ENCODE results near the gene PLVAP. TPM values are rescaled to one million over a fixed set of nuclear protein-coding genes. Genes with fewer than 3 reads are reported as not detected.
A peak's percentile ranks its signal among the peaks of the same experiment; 100 is the strongest.

Gene PLVAP
- total and polyA plus RNA-seq, 11 donors = 7.1 to 52.8 (median 24.5) TPM

DNA sequence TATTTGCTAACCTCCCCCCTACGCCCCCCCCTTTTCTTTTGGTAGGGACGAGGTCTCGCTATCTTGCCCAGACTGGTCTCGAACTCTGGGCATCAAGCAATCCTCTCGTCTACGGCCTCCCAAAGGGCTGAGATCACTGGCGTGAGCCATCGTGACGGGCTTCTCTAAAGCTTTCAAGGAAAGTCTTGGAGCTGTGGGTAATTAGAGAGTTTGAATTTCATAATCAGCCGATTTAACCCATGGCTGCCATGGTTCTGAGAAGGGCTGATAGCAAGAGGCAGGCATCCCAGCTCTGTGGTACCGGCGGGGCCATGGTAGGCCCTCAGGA is 73.2 kb downstream of the PLVAP start:
- 60 to 73% (median 61%) methylated on average over 11 to 12 of the region's 12 CpGs for WGBS, 4 donors
- TF ChIP-seq, protein P1, sequence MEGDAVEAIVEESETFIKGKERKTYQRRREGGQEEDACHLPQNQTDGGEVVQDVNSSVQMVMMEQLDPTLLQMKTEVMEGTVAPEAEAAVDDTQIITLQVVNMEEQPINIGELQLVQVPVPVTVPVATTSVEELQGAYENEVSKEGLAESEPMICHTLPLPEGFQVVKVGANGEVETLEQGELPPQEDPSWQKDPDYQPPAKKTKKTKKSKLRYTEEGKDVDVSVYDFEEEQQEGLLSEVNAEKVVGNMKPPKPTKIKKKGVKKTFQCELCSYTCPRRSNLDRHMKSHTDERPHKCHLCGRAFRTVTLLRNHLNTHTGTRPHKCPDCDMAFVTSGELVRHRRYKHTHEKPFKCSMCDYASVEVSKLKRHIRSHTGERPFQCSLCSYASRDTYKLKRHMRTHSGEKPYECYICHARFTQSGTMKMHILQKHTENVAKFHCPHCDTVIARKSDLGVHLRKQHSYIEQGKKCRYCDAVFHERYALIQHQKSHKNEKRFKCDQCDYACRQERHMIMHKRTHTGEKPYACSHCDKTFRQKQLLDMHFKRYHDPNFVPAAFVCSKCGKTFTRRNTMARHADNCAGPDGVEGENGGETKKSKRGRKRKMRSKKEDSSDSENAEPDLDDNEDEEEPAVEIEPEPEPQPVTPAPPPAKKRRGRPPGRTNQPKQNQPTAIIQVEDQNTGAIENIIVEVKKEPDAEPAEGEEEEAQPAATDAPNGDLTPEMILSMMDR (IDR thresholded peaks at IDR 0.05) = no peak
- TF ChIP-seq POLR2A (IDR thresholded peaks at IDR 0.05) = no peak
- ATAC-seq (no peak), DNase-seq (no peak)
- intact Hi-C loops (cut with DNase I) = loop anchor here in 1 of 10 donors (2.0 kb wide), 1 partner anchor 33 kb away; the partner anchor contains the start of gene GTPBP3
- Histone ChIP-seq H3K4me1 (peaks cover 3 to 50% (median 35%) of the 10 kb centered on the region in 12 donors), H3K27ac (peak overlapping the region in 10 of 12 donors; percentile 66 to 96 (median 94)), H3K27me3 (no peaks in the 10 kb centered on the region), H3K36me3 (peaks cover 0 to 17% (median 0%) of the 10 kb centered on the region in 9 donors), H3K4me3 (peak overlapping the region in 6 of 12 donors; percentile 72 to 99 (median 85)), H3K9me3 (no peaks in the 10 kb centered on the region)

DNA sequence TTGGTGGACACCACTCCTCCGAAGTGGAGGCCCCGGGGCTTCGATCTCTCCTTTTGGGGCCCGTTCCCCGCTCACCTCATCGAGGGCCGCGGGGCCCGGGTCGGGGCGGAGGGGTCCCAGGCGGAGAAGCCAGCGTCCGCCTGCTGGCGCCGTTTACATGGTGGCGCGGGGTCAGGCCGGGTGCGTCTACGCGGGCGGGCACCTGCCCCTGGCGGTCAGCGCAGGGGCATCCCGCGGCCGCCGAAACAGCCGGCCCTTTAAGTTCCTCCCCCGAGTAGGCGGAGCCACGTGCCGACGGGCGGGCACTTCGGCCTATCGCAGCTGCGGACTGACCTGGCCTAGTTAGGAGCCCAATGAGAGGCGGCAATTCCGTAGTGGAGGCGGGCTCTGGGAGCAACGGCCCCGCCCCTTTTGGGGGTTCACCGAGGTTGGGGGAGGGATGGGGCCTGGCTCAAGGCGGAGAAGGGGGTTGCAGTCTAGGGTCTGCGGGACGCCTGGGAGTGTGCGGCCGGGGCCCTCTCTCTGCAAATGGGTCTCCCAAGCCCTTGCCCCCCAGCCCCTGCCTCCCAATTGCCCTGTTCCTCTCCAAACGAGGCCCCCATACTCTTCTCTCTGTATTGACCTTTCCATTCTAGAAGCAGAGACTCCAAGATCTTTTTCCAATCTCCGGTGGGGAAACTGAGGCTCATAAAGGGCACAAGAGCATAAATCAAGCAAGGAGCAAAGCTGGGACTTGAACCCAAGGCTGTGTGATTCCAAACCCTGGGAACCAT is 73.8 kb downstream of the PLVAP start, which contains the start of gene ABHD8:
ABHD8 (minus strand) TSS at position 259 of the 773 bp plus-strand sequence. CDS start 1,809 bp downstream, outside the sequence.
- Histone ChIP-seq H3K4me3 (peak within 1 kb of the TSS; percentile 50 to 99 (median 82)), H3K27ac (peak within 1 kb of the TSS; percentile 33 to 96 (median 90)), H3K27me3 (no peaks in the 10 kb centered on the region), H3K9me3 (peaks cover 0 to 1% (median 0%) of the 10 kb centered on the region in 12 donors), H3K4me1 (peaks cover 3 to 48% (median 34%) of the 10 kb centered on the region in 12 donors), H3K36me3 (peaks cover 0 to 20% (median 1%) of the 10 kb centered on the region in 9 donors)
- 1 to 4% (median 3%) methylated on average over 20 to 52 of the region's 52 CpGs for WGBS, 4 donors
- TF ChIP-seq, protein P1 (IDR thresholded peaks at IDR 0.05) = peak; percentile 37 to 86 (median 68)
- TF ChIP-seq POLR2A (IDR thresholded peaks at IDR 0.05) = peak in 1 of 2 donors; percentile 81
- DNase-seq (peak; percentile 96 to 99 (median 98)), ATAC-seq (peak; percentile 80 to 87 (median 82))
- intact Hi-C loops (cut with DNase I) = no loop called here

DNA sequence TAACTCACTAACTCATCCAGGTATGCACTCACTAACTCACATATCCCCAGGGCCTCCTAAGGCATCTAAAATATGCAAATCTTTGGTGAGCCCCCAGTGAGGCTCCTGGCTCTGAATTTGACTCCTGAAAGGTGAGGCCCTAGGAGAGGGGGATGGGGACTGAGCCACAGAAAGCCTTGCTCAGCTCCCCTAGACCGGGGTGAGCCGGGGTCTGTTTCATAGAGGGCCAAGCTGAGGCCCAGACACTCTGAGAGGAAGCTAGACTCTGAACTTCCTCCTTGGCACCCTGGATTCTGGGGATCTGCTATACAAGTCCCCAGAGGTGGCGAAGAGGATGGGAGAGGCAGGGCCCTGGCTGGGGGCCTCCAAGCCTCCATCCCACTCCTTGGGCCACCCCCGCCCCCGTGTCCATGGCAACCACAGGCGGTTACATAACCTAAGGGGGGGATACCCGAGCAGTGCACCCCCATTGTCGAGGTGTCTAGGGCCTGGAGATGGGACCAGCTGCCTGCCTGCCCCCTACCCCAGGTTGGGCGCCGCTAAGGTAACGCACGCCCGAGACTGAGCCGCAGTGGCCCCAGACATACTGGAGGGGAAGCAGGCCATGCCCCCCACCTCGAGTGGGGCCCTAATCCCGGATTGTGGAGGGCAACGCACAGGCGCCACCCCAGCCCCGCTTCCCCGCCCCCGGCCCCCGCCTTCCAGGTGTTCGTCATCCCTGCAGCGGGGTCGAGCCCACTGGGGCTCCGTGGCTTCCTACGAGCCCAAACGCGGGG is 74.6 kb downstream of the PLVAP start:
- no peaks in the 10 kb centered on the region for H3K27me3 ChIP-seq
- peaks cover 3 to 48% (median 34%) of the 10 kb centered on the region in 12 donors for H3K4me1 ChIP-seq
- WGBS, 4 donors = 10 to 21% (median 13%) methylated on average over 12 to 29 of the region's 29 CpGs
- DNase-seq (no peak), ATAC-seq (no peak)
- H3K36me3 ChIP-seq = peaks cover 0 to 25% (median 5%) of the 10 kb centered on the region in 9 donors
- TF ChIP-seq POLR2A (IDR thresholded peaks at IDR 0.05) = no peak
- TF ChIP-seq, protein P1 (IDR thresholded peaks at IDR 0.05) = no peak
- intact Hi-C loops (cut with DNase I) = no loop called here
- peak overlapping the region; percentile 50 to 99 (median 82) for H3K4me3 ChIP-seq
- peak overlapping the region; percentile 33 to 95 (median 78) for H3K27ac ChIP-seq
- peaks cover 0 to 6% (median 0%) of the 10 kb centered on the region in 12 donors for H3K9me3 ChIP-seq

Other genes starting within 250 kb of the PLVAP start
- 10 to 100 TPM; 22.5 to 34.4 (median 25.8) TPM for gene USE1, start 162.0 kb downstream of the PLVAP start, total RNA-seq
- 10 to 100 TPM; 60.6 to 69.6 TPM for gene USE1, start 162.0 kb downstream of the PLVAP start, polyA plus RNA-seq
- 10 to 100 TPM in 6 of 9 donors, 1 to 10 TPM in 3; 8.7 to 27.2 (median 16.8) TPM for gene OCEL1, start 151.1 kb downstream of the PLVAP start, total RNA-seq
- gene OCEL1, start 151.1 kb downstream of the PLVAP start, polyA plus RNA-seq = 10 to 100 TPM; 15.6 to 35.2 TPM
- 100 to 1,000 TPM in 2 of 9 donors, 10 to 100 TPM in 7; 34.7 to 117 (median 47.0) TPM for gene NR2F6, start 131.4 kb downstream of the PLVAP start, total RNA-seq
- gene NR2F6, start 131.4 kb downstream of the PLVAP start, polyA plus RNA-seq = 10 to 100 TPM; 30.8 to 38.3 TPM
- gene USHBP1, start 112.6 kb downstream of the PLVAP start, total RNA-seq = 10 to 100 TPM in 1 of 9 donors, 1 to 10 TPM in 8; 3.7 to 14.6 (median 7.3) TPM
- gene USHBP1, start 112.6 kb downstream of the PLVAP start, polyA plus RNA-seq = 10 to 100 TPM; 11.1 to 12.4 TPM
- 10 to 100 TPM; 60.9 to 92.4 (median 75.9) TPM for gene BABAM1, start 109.9 kb downstream of the PLVAP start, total RNA-seq
- gene BABAM1, start 109.9 kb downstream of the PLVAP start, polyA plus RNA-seq = 10 to 100 TPM; 67.2 to 73.5 TPM
- under 1 TPM in 7 of 9 donors, not detected in 2; 0.07 to 0.44 (median 0.23) TPM for gene ANKLE1, start 95.4 kb downstream of the PLVAP start, total RNA-seq
- gene ANKLE1, start 95.4 kb downstream of the PLVAP start, polyA plus RNA-seq = under 1 TPM; 0.08 to 0.36 TPM
- 10 to 100 TPM in 5 of 9 donors, 1 to 10 TPM in 4; 7.4 to 21.8 (median 10.3) TPM for gene ABHD8, start 73.9 kb downstream of the PLVAP start, total RNA-seq
- gene ABHD8, start 73.9 kb downstream of the PLVAP start, polyA plus RNA-seq = 10 to 100 TPM; 11.6 to 19.2 TPM
- gene MRPL34, start 71.5 kb downstream of the PLVAP start, total RNA-seq = 100 to 1,000 TPM in 8 of 9 donors, 10 to 100 TPM in 1; 97.8 to 389 (median 174) TPM
- 100 to 1,000 TPM; 296 to 325 TPM for gene MRPL34, start 71.5 kb downstream of the PLVAP start, polyA plus RNA-seq
- gene DDA1, start 67.8 kb downstream of the PLVAP start, total RNA-seq = 10 to 100 TPM; 13.9 to 47.1 (median 35.7) TPM
- gene DDA1, start 67.8 kb downstream of the PLVAP start, polyA plus RNA-seq = 10 to 100 TPM; 64.8 to 84.6 TPM
- gene ANO8, start 42.5 kb downstream of the PLVAP start, total RNA-seq = 10 to 100 TPM in 2 of 9 donors, 1 to 10 TPM in 7; 6.4 to 11.0 (median 7.9) TPM
- gene ANO8, start 42.5 kb downstream of the PLVAP start, polyA plus RNA-seq = 1 to 10 TPM; 4.8 to 8.3 TPM
- 10 to 100 TPM in 7 of 9 donors, 1 to 10 TPM in 2; 6.3 to 20.1 (median 11.3) TPM for gene GTPBP3, start 39.8 kb downstream of the PLVAP start, total RNA-seq
- 10 to 100 TPM in 1 of 2 donors, 1 to 10 TPM in 1; 8.9 to 13.0 TPM for gene GTPBP3, start 39.8 kb downstream of the PLVAP start, polyA plus RNA-seq
- gene CCDC194, start 16.9 kb upstream of the PLVAP start, total RNA-seq = under 1 TPM in 2 of 9 donors, not detected in 7; 0.37 to 0.53 TPM
- gene CCDC194, start 16.9 kb upstream of the PLVAP start, polyA plus RNA-seq = under 1 TPM in 1 of 2 donors, not detected in 1; 0.23 TPM
- 100 to 1,000 TPM in 1 of 9 donors, 10 to 100 TPM in 8; 28.6 to 116 (median 49.4) TPM for gene BST2, start 28.3 kb upstream of the PLVAP start, total RNA-seq
- gene BST2, start 28.3 kb upstream of the PLVAP start, polyA plus RNA-seq = 10 to 100 TPM; 37.1 to 64.1 TPM
- gene MVB12A, start 42.7 kb upstream of the PLVAP start, total RNA-seq = 10 to 100 TPM; 11.8 to 41.5 (median 18.5) TPM
- 10 to 100 TPM; 30.7 to 46.5 TPM for gene MVB12A, start 42.7 kb upstream of the PLVAP start, polyA plus RNA-seq
- gene TMEM221, start 71.3 kb upstream of the PLVAP start, total RNA-seq = under 1 TPM in 1 of 9 donors, not detected in 8; 0.52 TPM
- gene TMEM221, start 71.3 kb upstream of the PLVAP start, polyA plus RNA-seq = under 1 TPM in 1 of 2 donors, not detected in 1; 0.04 TPM
- 1 to 10 TPM in 1 of 9 donors, under 1 TPM in 3, not detected in 5; 0.32 to 1.1 (median 0.57) TPM for gene NXNL1, start 83.6 kb upstream of the PLVAP start, total RNA-seq
- gene NXNL1, start 83.6 kb upstream of the PLVAP start, polyA plus RNA-seq = under 1 TPM in 1 of 2 donors, not detected in 1; 0.69 TPM
- gene SLC27A1, start 93.2 kb upstream of the PLVAP start, total RNA-seq = 10 to 100 TPM; 32.6 to 70.3 (median 52.7) TPM
- gene SLC27A1, start 93.2 kb upstream of the PLVAP start, polyA plus RNA-seq = 10 to 100 TPM; 22.1 to 47.6 TPM
- 10 to 100 TPM; 15.5 to 57.1 (median 27.0) TPM for gene PGLS, start 134.3 kb upstream of the PLVAP start, total RNA-seq
- gene PGLS, start 134.3 kb upstream of the PLVAP start, polyA plus RNA-seq = 10 to 100 TPM; 28.8 to 45.9 TPM
- gene COLGALT1, start 178.3 kb upstream of the PLVAP start, total RNA-seq = 100 to 1,000 TPM in 1 of 9 donors, 10 to 100 TPM in 8; 23.7 to 117 (median 32.6) TPM
- gene COLGALT1, start 178.3 kb upstream of the PLVAP start, polyA plus RNA-seq = 10 to 100 TPM; 16.1 to 49.8 TPM